ENCODE measurements around the gene PSAPL1.

PSAPL1 gene

GRCh38 chr4:7398104-7398423 is 36.7 kb downstream of the PSAPL1 start:
- in situ Hi-C loops (cut with HindIII; ENCODE audit: low sequenced_read_pairs): loop anchor here (10.0 kb wide), 1 partner anchor 297 kb away; no protein-coding TSS in a partner anchor

GRCh38 chr4:7397206-7398103 is 37.3 kb downstream of the PSAPL1 start:
- in situ Hi-C loops (cut with HindIII; ENCODE audit: low sequenced_read_pairs): loop anchor here (10.0 kb wide), 1 partner anchor 297 kb away; no protein-coding TSS in a partner anchor

GRCh38 chr4:7396186-7396910 is 38.4 kb downstream of the PSAPL1 start:
- in situ Hi-C loops (cut with HindIII; ENCODE audit: low sequenced_read_pairs): loop anchor here (10.0 kb wide), 1 partner anchor 298 kb away; no protein-coding TSS in a partner anchor

- in situ Hi-C loops (cut with HindIII; ENCODE audit: low sequenced_read_pairs): loop anchor here (10.0 kb wide), 1 partner anchor 299 kb away; no protein-coding TSS in a partner anchor
These were observed 39.1 kb downstream of the PSAPL1 start for GRCh38 chr4:7395645-7396044.

- in situ Hi-C loops (cut with HindIII; ENCODE audit: low sequenced_read_pairs): loop anchor here (10.0 kb wide), 1 partner anchor 300 kb away; no protein-coding TSS in a partner anchor
These were observed 39.9 kb downstream of the PSAPL1 start for GRCh38 chr4:7394681-7395451.

GRCh38 chr4:7393601-7394575 is 40.8 kb downstream of the PSAPL1 start:
- in situ Hi-C loops (cut with HindIII; ENCODE audit: low sequenced_read_pairs): loop anchor here (10.0 kb wide), 1 partner anchor 301 kb away; no protein-coding TSS in a partner anchor

- in situ Hi-C loops (cut with HindIII; ENCODE audit: low sequenced_read_pairs): loop anchor here (10.0 kb wide), 1 partner anchor 302 kb away; no protein-coding TSS in a partner anchor
These were observed 42.0 kb downstream of the PSAPL1 start for GRCh38 chr4:7392438-7393421.

- in situ Hi-C loops (cut with HindIII; ENCODE audit: low sequenced_read_pairs): loop anchor here (10.0 kb wide), 1 partner anchor 303 kb away; no protein-coding TSS in a partner anchor
These were observed 42.9 kb downstream of the PSAPL1 start for GRCh38 chr4:7391637-7392437.

GRCh38 chr4:7390906-7391636 is 43.7 kb downstream of the PSAPL1 start:
- in situ Hi-C loops (cut with HindIII; ENCODE audit: low sequenced_read_pairs): loop anchor here (10.0 kb wide), 1 partner anchor 304 kb away; no protein-coding TSS in a partner anchor

GRCh38 chr4:7390336-7390735 is 44.4 kb downstream of the PSAPL1 start:
- in situ Hi-C loops (cut with HindIII; ENCODE audit: low sequenced_read_pairs): loop anchor here (10.0 kb wide), 1 partner anchor 304 kb away; no protein-coding TSS in a partner anchor

- in situ Hi-C loops (cut with HindIII; ENCODE audit: low sequenced_read_pairs): loop anchor here (10.0 kb wide), 1 partner anchor 305 kb away; no protein-coding TSS in a partner anchor
These were observed 45.0 kb downstream of the PSAPL1 start for GRCh38 chr4:7389719-7390118.

GRCh38 chr4:7389101-7389701 is 45.5 kb downstream of the PSAPL1 start:
- in situ Hi-C loops (cut with HindIII; ENCODE audit: low sequenced_read_pairs): no loop called here

- in situ Hi-C loops (cut with HindIII; ENCODE audit: low sequenced_read_pairs): no loop called here
These were observed 46.1 kb downstream of the PSAPL1 start for GRCh38 chr4:7388627-7389026.

- in situ Hi-C loops (cut with HindIII; ENCODE audit: low sequenced_read_pairs): no loop called here
These were observed 46.8 kb downstream of the PSAPL1 start for GRCh38 chr4:7387925-7388324.

- in situ Hi-C loops (cut with HindIII; ENCODE audit: low sequenced_read_pairs): no loop called here
These were observed 49.5 kb downstream of the PSAPL1 start for GRCh38 chr4:7384929-7385890.
